Middle frontal gyrus (tissue), 1 donor: ENCODE data around the gene EDIL3.
"Not testable (repeated sequence)": the region's sequence is repeated elsewhere in the genome, so short reads cannot be mapped to it uniquely, and the experiment has no call there.

Source experiments
- DNase-seq: peaks from one replicate; pipeline ENCODE4 v3.0.0-alpha.2; 2015; ENCODE audit warnings: low spot score; ENCODE audit errors: extremely low spot score

EDIL3 gene

GRCh38 chr5:84301535-84301934 is 83.1 kb downstream of the EDIL3 start:
- DNase-seq: no peak

DNA sequence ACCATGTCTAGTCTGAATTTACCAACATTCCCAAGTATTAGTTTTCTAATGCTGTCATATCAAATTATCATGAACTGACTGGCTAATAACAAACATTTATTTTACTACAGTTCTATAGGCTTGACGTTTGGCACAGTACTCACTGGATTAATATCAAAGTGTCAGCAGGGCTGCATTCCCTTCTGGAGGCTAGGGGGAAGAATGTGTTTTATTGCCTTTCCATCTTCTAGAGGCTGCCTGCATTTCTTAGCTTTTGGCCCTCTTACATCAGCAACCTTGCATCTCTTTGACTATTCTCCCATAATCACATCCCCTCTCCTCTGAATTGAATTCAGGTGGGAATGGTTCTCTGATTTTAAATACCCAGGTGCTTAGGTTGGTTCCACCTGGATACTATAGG is 84.7 kb downstream of the EDIL3 start:
- no peak for DNase-seq

- DNase-seq: no peak
These were observed 86.1 kb downstream of the EDIL3 start for GRCh38 chr5:84298628-84299027.

- not testable (repeated sequence) for DNase-seq
These were observed 87.0 kb downstream of the EDIL3 start for GRCh38 chr5:84297641-84298040.

DNA sequence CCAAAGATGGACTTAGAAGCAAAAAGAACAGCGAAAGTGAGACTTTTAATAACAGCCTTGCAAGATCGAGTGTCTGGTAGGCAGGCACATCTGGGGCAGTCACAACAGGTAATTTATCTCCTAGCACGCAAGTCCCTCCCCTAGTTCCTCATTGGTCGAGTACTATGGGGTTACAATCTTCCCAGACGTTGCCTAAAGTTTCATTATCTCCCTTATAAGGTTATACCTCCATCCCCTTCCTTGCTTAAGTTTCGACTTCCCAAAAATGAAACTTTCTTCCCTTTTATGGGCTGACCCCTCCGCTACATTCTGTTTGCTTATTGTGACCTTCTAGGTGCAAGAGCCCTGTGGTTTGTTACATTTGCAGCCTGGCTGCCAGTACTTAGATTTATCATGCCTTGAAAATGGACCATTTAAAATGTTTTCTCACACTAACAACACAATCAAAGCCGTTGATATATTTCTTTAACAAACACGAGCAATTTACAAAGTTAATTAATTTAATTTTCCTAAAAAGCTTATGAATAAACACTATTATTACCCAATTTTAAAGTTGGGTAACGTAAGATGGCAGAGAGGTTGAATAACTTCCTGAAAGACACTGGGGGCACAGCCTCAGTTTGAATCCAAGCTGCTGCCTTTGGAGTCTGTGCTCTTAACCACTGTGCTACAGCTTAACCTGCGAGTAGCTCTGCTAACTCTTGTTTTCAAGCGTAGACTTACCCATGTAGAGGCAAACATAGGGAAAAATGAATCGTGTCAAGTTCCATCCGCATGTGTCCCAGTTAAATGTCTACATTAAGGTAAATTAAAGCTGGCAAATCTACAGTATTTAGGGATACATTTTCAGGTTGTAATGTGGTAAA is 91.7 kb downstream of the EDIL3 start:
- DNase-seq: no peak

DNA sequence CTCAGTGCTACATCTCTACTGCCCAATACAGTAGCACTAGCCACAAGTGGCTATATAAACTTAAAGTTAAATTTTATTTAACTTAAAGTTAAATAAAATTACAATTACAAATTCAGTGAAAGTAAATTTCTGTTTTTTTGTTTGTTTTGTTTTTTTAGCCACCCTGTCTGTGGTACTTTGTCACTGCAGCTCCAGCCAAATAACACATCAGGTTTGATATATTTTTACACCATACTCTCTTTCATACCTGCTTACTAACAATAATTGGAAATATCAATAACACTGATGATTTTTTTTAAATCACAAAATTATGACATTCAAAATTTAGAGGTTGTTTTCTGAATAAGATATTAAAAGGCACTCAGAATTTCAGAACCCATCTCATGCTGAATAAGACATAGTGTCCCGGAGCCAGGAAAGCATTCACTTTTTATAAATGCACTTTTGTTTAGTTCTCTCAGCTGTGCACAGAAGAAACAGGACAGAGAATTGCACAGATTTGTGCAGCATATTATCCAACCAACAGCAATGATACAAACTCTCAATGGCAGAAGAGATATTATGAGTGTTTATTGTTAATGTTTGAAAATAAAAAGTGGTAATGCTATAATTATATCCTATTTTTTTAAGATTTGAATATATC is 92.6 kb downstream of the EDIL3 start:
- no peak for DNase-seq

- DNase-seq: no peak
These were observed 94.0 kb downstream of the EDIL3 start for GRCh38 chr5:84290673-84291072.

GRCh38 chr5:84290161-84290560 is 94.5 kb downstream of the EDIL3 start:
- peak; percentile 31 for DNase-seq

DNA sequence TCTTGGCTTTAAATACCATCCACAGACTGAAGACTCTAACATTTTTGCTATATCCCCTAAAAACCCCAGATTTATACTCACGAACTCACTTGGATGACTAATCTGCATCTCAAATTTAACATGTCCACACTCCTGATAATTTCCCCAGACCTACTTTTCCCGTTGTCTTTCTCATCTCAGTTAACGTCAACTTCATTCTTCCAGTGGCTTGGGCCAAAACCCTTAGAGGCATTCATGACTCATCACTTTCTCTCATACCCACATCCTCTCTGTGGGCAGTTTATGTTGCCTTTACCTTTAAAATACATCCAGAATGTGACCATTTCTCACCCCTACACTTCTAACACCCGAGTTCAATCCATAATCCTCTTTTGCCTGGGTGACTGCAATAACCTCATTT is 96.7 kb downstream of the EDIL3 start:
- DNase-seq: no peak

DNA sequence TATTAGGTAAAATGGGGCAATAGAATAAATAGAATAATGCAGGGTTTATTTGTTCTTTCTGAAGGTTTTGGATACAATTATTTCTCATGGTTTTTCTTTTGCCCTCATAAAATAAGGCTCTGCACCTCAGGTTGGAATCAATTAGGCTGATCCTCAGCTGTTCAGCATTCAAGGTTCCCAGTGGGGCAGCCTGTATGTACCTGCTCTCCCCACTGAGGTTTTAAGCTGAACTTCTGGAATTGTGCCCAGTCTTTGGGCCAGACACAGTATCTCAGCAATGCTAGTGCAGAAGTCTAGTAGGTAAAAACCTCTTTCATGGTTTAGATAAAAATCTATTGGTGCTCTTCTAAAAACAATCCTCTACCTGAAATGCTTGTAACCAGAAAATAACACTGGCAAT is 98.0 kb downstream of the EDIL3 start:
- no peak for DNase-seq

DNA sequence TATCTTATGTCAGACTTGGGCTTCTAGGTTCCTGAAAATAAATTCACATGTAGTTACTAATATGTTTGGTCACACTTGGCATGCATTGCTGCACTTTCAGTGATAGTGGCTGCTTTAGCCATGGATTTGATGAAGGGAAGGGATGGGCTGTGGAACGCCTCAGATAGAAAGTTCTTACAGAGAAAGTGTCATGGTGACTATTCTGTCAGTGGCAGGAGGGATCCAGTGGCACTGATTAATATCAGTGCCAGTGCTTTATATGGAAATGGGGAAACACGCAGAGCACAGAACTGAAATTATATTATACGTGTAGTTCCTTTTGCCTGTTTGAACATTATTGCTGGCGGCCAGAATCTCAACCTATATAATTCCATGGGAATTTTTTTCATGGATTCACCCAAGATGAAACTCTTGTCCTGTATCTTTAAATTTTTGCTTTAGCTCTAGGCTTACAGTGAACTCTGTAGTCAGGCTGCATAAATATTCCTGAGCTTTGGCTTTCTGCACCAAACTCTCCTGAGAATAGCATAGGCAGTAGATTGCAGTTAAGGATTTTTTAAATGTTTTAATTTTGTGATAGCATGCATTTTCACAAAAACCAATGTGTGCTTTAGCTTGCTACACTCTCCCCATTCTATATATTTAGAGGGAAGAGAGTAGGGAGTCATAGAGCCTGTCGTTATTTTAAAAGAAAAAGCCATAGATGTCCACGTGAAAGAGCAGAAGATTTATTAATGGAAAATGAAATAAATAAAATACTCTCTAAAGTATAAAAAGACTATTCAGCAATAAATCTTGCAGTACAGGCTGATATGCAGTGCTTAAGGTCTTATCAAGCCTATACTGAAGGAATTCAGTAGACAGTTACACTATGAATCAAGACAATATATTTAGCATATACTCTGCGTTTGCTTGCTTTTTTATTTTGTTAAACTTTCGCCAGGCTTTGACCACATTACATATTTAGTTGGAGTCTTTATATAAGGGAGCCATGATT is 98.7 kb downstream of the EDIL3 start:
- DNase-seq: no peak

GRCh38 chr5:84281383-84281782 is 103.3 kb downstream of the EDIL3 start:
- no peak for DNase-seq

DNA sequence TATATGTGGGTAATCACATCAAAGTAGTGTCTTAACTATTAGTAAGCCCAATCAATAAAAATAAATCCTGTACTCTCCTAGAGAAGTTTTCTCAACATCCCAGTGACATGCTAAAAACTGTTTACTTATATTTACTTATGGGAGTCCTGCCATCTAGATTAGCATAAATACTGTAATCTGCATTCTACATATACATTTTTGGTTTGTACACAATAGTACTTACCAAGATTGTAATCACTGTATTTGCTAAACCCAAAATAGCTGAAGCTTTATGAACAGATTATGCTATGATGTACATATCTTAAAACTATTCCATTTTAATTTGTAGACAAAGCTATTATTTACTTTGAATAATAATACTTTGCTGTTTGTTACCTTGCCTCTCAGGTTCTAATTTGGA is 105.4 kb downstream of the EDIL3 start:
- DNase-seq: no peak

DNA sequence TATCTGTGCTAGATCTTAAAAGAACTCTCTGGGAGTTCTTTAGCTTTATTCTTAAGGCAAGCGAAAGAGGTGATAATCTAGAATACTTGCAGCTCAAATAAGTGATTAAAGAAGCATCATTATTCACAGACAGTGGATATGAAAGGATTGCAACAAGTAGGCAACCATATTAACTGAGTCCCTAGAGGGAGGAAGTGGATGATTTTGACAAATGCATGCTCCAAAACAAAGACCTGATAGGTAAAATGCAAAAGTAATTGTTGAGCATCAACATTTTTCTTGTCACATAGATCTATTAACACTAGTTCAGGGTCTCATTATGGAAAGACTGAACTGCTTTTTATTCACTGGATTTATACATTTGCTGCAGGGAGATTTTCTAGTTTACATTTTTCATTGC is 109.1 kb downstream of the EDIL3 start:
- DNase-seq: no peak

- no peak for DNase-seq
These were observed 109.9 kb downstream of the EDIL3 start for GRCh38 chr5:84274585-84275468.

DNA sequence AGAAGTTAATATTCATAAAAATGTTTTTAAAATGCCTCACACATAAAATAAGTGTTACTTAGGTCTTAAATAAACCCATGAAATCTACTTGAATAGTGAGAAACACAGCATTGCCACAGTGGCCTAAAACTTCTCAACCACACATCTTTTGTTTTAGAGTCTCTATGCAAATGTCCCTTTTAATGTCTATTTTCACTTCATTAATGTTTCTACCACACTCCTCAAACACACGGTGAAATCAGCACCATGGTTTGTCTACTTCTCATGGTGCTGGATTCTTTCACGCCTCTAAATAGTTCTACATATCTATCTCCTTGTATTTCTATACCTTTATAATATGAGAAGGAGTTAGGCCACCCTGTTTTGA is 111.2 kb downstream of the EDIL3 start:
- no peak for DNase-seq

- DNase-seq: no peak
These were observed 111.7 kb downstream of the EDIL3 start for GRCh38 chr5:84272771-84273516.

DNA sequence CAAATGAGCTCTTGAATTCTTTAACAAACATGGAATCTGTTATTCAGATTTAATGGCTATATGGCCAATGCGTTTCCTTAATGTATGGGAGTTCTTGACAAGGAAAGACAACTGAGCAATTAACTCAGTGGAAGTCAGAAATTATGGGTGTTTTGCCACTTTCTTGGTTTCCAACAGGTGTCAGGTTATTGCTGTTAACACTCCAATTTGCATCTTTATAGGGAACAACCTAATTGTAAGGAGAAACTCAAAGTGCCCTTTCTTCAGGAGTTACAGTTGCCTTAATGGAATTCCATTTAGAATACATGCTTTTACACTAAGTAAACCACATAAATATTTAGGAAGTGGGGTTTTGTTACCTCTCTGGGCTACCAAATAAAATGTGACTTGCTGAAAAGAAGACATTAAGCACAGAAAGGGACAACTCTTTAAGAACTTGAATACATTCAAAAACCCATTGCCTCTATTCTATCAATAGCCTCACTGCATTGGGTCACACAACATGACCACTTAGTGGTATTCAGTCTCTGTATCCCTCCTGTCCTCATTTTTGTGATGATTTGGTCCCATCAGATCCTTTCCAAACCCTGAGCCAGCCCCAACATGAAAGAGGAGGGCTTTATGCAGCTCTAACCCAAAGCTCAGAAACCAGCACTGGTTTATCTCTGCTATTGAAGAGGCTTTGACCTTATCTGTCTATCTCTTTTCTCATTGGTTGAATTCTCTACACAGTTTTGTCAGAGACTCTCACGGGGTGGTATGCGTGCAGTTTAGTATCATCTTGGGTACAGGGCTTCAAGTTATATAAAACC is 118.7 kb downstream of the EDIL3 start:
- no peak for DNase-seq

- DNase-seq: no peak
These were observed 119.5 kb downstream of the EDIL3 start for GRCh38 chr5:84265130-84265529.
